ENCODE data around the gene CLEC3B. TPM values are rescaled to one million over a fixed set of nuclear protein-coding genes. Genes with fewer than 3 reads are reported as not detected.

Gene CLEC3B
- total and polyA plus RNA-seq, 5 experiments from 2014 or later = 1.2 to 1.4 TPM; not detected in 3

DNA sequence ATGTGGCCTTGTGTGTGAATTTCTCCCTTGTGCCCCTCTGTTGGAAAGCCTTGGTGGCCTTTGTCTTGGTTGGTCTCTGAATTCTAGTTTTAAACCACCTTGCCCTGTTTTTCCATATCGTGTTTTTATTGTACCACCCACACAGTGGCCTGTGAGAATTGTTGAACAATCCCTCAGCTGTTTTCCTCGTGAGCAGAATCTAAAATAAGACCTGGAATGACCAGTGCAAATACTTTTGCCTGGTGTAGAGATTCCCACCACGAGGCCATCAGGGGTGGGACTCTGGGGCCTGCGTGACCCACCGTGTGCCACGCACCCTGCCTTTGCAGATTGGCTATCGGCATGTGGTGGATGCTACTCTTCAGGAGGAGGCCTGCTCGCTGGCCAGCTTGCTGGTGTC, 19.0 kb upstream of the CLEC3B start:
- Mint-ChIP-seq H3K27me3 (no peaks in the 10 kb centered on the region), H3K4me1 (peaks cover 19 to 44% (median 37%) of the 10 kb centered on the region in 4 donors), H3K36me3 (peaks cover 6 to 68% (median 31%) of the 10 kb centered on the region in 3 donors), H3K9me3 (peaks cover 0 to 9% (median 2%) of the 10 kb centered on the region in 9 donors), H3K4me3 (peak overlapping the region in 7 of 10 donors; percentile 7 to 77 (median 59)), H3K27ac (peak overlapping the region in 8 of 10 donors; percentile 25 to 92 (median 62))
- ATAC-seq = no peak
- POLR2A ChIA-PET = interaction anchor here (0.6 to 1.4 kb wide), 2 partner anchors 30 to 203 kb away, joined by 3 to 5 read pairs; no protein-coding TSS in a partner anchor
- DNase-seq = no peak

DNA sequence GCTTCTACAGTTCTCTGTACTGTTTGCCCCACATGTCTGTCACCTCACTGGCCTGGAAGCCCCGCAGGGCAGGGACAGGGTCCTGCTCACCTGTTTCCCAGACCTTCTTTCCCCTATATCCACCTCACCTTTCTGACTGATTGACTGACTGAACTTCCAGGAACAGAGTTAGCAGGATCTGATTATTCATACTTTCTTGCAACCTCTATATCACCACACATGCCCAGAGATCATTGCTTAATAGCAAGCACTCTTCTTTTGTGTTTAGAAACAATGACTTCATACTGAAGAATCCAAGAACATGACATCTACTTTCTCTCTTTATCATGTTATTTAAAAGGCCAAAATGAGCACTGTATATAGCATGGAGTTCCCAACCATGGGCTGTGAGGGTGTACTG, 18.0 kb upstream of the CLEC3B start:
- peak overlapping the region in 5 of 10 donors; percentile 2 to 45 (median 16) for H3K27ac Mint-ChIP-seq
- POLR2A ChIA-PET = interaction anchor here (1.4 kb wide), 1 partner anchor 202 kb away, joined by 3 read pairs; no protein-coding TSS in a partner anchor
- H3K4me3 Mint-ChIP-seq = peak overlapping the region in 2 of 10 donors; percentile 5 to 31

DNA sequence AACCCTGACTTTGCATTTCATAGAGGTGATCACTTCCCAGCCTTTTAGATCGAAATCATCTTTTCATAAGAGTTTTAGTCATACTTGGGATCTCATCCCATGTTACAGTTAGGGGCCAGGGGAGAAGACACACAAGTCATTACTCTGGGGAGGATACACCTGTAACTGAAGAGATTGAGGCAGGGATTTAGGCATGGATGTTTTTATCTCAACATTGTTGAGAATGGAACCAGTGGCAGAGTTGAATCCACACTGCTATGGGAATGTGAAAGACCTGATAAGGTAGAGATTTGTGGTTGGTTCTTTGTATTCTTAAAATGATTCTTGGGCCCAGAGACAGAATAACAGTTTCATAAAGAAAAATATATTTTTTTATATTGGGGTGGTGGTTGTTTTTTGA, 16.2 kb upstream of the CLEC3B start:
- DNase-seq = no peak
- Mint-ChIP-seq H3K36me3 (peaks cover 2 to 64% (median 33%) of the 10 kb centered on the region in 3 donors), H3K9me3 (peaks cover 0 to 6% (median 0%) of the 10 kb centered on the region in 9 donors), H3K4me1 (peaks cover 14 to 34% (median 24%) of the 10 kb centered on the region in 4 donors), H3K27me3 (no peaks in the 10 kb centered on the region), H3K27ac (peak overlapping the region in 3 of 10 donors; percentile 39 to 46 (median 43)), H3K4me3 (no peak overlapping the region)
- POLR2A ChIA-PET = no interaction called here
- ATAC-seq = no peak

More for the DNA sequence above, 18.0 kb upstream of the CLEC3B start:
- no peak for ATAC-seq
- H3K4me1 Mint-ChIP-seq = peaks cover 16 to 42% (median 33%) of the 10 kb centered on the region in 4 donors
- H3K27me3 Mint-ChIP-seq = no peaks in the 10 kb centered on the region
- peaks cover 6 to 69% (median 40%) of the 10 kb centered on the region in 3 donors for H3K36me3 Mint-ChIP-seq
- no peak for DNase-seq
- H3K9me3 Mint-ChIP-seq = peaks cover 0 to 9% (median 2%) of the 10 kb centered on the region in 9 donors

DNA sequence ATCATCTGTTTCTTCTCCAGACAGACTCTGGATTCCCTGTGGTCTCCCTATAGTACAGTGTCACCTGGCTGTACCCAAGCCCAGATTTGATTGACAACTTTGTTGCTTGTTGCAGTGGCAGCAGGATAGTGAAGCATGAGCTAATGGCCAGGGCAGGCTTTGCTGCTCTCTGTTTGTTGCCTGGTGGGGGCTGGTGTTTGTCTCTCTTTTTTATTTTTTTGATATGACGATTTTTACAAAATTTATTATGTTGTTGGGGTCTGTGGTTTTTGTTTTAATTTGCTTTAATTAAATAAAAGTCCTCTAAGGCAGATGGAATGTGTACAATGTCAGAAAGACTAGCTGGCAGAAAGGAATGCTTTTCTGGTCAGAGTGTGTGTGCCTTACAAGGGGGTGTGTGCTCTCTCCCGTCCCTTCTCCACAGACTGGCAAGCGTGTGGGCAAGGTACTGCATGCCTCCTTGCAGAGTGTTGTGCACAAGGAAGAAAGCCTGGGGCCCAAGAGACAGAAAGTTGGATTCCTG, 15.2 kb upstream of the CLEC3B start:
- H3K27me3 Mint-ChIP-seq = no peaks in the 10 kb centered on the region

DNA sequence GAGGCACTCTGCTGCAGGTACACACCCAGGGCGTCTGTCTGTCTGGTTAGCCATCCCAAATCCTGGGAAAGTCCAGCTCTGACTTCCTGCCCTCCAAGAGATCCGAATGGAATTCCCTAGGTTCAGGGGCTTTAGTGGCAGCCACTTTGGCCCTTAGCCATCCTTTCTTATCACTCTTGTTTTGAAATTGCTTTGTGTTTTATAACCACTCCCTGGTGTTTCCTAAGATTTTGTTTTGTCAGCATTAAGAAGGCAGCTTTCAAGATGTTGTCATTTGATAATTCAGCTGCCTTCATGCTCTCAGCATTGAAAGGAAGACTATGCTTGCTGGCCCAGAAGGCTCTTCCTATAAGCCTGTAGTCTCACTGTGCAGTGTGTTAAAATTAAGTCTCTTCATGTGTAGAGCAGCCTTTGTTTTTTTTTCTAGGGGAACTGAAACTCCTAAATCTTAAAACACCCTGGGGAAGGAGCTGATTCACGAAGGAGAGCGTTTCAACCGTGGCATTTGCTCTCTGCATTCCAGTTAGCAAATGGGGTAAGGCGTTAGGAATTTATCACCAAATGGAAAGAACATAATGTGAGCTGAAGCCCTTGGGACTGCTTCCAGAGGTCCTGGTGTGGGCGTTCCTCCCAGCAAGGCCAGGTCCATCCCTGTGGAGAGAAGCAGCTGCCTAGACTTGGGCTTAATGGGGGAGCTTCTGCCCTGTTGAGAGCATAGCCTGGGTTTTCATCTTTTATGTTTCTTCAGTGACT, 14.2 kb upstream of the CLEC3B start:
- POLR2A ChIA-PET = no interaction called here
- no peak overlapping the region for H3K4me3 Mint-ChIP-seq
- H3K27ac Mint-ChIP-seq = peak overlapping the region in 2 of 10 donors; percentile 11 to 60
- H3K4me1 Mint-ChIP-seq = peaks cover 6 to 19% (median 9%) of the 10 kb centered on the region in 4 donors
- H3K27me3 Mint-ChIP-seq = no peaks in the 10 kb centered on the region
- H3K9me3 Mint-ChIP-seq = no peaks in the 10 kb centered on the region
- no peak for DNase-seq
- peaks cover 0 to 65% (median 26%) of the 10 kb centered on the region in 3 donors for H3K36me3 Mint-ChIP-seq
- no peak for ATAC-seq

More for the DNA sequence above, 15.2 kb upstream of the CLEC3B start:
- DNase-seq (no peak), ATAC-seq (no peak)
- Mint-ChIP-seq H3K36me3 (peaks cover 0 to 58% (median 26%) of the 10 kb centered on the region in 3 donors), H3K27ac (peak overlapping the region in 1 of 10 donors; percentile 11), H3K4me3 (no peak overlapping the region), H3K4me1 (peaks cover 8 to 24% (median 14%) of the 10 kb centered on the region in 4 donors), H3K9me3 (no peaks in the 10 kb centered on the region)
- POLR2A ChIA-PET = no interaction called here

DNA sequence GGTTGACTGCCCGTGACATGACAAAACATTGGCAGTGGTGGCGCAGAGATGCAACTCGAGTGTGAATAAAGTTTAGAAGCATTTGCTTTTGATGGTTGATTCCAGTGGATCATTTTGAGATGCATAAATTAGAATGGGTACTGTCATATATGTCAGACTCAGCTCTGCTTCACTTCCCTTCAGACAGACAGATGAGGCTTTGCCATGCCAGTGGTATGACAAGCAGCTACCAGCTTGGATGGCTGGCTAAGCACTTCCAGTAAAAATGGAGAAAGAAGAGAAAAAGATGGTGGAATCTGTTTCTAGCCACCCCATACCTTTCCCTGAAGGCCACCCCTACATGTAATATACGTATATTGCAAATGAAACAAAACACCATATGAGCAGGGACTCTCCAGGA, 13.5 kb upstream of the CLEC3B start:
- POLR2A ChIA-PET = no interaction called here
- H3K36me3 Mint-ChIP-seq = peaks cover 0 to 63% (median 26%) of the 10 kb centered on the region in 3 donors
- no peaks in the 10 kb centered on the region for H3K9me3 Mint-ChIP-seq
- ATAC-seq = no peak
- peaks cover 3 to 15% (median 5%) of the 10 kb centered on the region in 4 donors for H3K4me1 Mint-ChIP-seq
- H3K27me3 Mint-ChIP-seq = no peaks in the 10 kb centered on the region
- no peak overlapping the region for H3K4me3 Mint-ChIP-seq
- H3K27ac Mint-ChIP-seq = peak overlapping the region in 2 of 10 donors; percentile 23 to 66
- DNase-seq = no peak

DNA sequence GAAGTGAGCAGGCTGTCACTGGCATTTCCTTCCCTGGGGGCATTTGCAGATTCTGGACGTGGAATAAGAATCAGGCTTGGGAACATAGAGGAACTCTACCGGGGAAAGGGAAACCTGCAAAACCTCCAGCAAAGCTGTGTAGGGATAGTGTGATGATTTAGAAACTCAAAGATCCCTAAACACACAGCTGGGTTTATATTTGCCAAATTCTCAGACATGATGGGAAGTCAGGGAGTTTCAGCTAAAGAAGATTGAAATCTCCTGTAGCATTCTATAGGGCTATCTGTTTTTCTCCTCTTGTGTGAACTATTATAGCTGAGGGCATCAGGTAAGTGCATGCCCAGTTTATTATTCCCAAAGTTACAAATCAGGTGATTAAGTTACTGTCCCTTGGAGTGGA, 9.2 kb upstream of the CLEC3B start:
- no peaks in the 10 kb centered on the region for H3K27me3 Mint-ChIP-seq
- no peaks in the 10 kb centered on the region for H3K9me3 Mint-ChIP-seq
- POLR2A ChIA-PET = interaction anchor here (0.7 to 1.1 kb wide), 2 partner anchors 11 to 41 kb away, joined by 3 to 5 read pairs; partner anchors contain the start of genes EXOSC7 and ZDHHC3
- H3K4me3 Mint-ChIP-seq = no peak overlapping the region
- H3K27ac Mint-ChIP-seq = peak overlapping the region in 2 of 10 donors; percentile 35 to 53
- DNase-seq (no peak), ATAC-seq (no peak)
- peaks cover 0 to 25% (median 13%) of the 10 kb centered on the region in 3 donors for H3K36me3 Mint-ChIP-seq
- H3K4me1 Mint-ChIP-seq = peaks cover 20 to 29% (median 23%) of the 10 kb centered on the region in 4 donors

DNA sequence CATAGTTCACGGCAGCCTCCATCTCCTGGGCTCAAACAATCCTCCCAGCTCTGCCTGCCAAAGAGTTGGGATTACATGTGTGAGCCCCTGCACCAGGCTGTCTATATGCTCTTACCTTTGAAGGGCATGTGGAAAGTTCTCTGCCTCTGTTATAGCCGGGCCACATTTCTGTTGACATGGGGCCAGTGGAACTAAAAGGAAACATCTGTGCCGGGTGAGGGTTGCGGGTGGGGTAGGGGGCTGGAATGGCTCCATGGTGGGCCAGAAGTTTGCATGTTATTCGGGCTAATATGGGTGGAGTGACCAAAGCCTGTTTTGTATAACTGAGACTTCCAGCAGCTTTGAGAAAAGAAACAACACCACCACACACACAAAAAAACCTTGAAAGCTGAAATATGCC, 8.3 kb upstream of the CLEC3B start:
- no peaks in the 10 kb centered on the region for H3K27me3 Mint-ChIP-seq
- H3K27ac Mint-ChIP-seq = peak overlapping the region in 8 of 10 donors; percentile 7 to 72 (median 32)
- H3K36me3 Mint-ChIP-seq = peaks cover 0 to 18% (median 6%) of the 10 kb centered on the region in 3 donors
- no peak for ATAC-seq
- peaks cover 20 to 32% (median 22%) of the 10 kb centered on the region in 4 donors for H3K4me1 Mint-ChIP-seq
- DNase-seq = no peak
- POLR2A ChIA-PET = interaction anchor here (0.6 kb wide), 1 partner anchor 757 kb away, joined by 4 read pairs; no protein-coding TSS in a partner anchor
- no peak overlapping the region for H3K4me3 Mint-ChIP-seq
- H3K9me3 Mint-ChIP-seq = no peaks in the 10 kb centered on the region

DNA sequence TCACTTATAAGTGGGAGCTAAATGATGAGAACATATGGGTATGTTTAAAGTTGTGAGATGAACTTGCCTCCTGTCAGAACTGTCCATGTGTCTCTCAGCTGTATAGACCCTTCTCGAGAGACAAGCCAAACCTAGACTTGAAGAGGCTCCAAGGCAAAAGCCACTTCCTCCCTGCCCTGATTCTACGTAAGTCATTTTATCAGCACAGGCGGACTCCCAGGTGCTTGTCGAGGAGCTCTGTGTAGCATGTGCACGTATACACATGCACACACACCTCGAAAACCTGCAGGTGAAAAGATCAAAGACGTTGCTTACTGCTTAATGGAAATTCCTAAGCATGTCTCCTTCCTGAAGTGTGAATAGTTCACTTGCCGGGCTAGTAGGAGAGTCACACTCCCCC, 5.6 kb upstream of the CLEC3B start:
- ATAC-seq (peak; percentile 87 to 99), DNase-seq (peak in 5 of 10 donors; percentile 43 to 73 (median 57))
- H3K4me3 Mint-ChIP-seq = peak overlapping the region in 5 of 10 donors; percentile 4 to 49 (median 32)
- H3K27me3 Mint-ChIP-seq = no peaks in the 10 kb centered on the region
- H3K27ac Mint-ChIP-seq = peak overlapping the region; percentile 23 to 89 (median 55)
- no peaks in the 10 kb centered on the region for H3K9me3 Mint-ChIP-seq
- POLR2A ChIA-PET = interaction anchor here (0.5 to 1.0 kb wide), 3 partner anchors 21 to 541 kb away, joined by 3 to 5 read pairs (median 3); partner anchors contain the start of genes EXOSC7 and ZDHHC3
- H3K36me3 Mint-ChIP-seq = peaks cover 0 to 11% (median 0%) of the 10 kb centered on the region in 3 donors
- peaks cover 20 to 32% (median 23%) of the 10 kb centered on the region in 4 donors for H3K4me1 Mint-ChIP-seq

DNA sequence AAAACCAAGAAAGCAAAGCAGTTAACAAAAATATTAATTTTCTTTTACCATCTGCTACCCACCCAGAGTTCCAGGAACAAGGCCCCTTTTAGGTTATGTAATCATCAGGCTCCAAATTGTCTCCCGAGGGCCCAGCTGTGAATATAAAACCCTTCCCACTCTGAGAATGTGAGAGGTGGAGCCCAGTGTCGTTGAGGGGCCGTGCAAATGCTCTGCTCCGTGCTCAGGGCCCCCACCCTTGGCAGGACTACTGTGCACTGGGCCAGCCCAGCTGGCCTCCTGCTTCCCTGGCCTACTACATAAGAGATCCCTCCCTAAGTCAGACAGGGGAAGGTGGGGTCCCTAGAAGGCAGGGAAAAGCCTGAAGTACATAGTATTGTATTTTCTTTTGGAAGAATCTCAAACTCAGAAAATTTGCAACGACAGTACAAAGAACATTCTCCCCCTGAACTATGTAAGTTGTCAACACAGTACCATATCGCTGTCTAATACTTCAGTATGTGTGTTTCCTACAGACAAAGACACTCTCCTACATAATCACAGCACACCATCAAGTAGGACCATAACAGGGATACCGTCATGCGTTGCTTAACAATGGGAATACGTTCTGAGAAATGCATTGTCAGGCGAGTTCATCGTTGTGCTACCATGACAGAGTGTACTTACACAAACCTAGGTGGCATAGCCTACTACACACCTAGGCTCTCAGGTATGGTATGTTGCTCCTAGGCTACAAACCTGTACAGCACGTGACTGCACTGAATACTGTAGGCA, 4.4 kb upstream of the CLEC3B start:
- H3K4me1 Mint-ChIP-seq = peaks cover 20 to 32% (median 24%) of the 10 kb centered on the region in 4 donors

DNA sequence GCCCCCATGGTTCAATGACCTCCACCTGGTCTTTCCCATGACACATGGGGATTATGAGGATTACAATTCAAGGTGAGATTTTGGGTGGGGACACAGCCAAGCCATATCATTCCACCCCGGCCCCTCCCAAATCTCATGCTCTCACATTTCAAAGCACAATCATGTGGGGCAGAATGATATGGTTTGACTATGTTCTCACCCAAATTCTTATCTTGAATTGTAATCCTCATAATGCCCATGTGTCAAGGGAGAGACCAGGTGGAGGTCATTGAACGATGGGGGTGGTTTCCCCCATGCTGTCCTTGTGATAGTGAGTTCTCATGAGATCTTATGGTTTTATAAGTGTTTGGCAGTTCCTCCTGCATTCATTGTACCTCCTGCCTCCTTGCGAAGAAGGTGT, 2.4 kb upstream of the CLEC3B start:
- H3K36me3 Mint-ChIP-seq = peaks cover 0 to 2% (median 0%) of the 10 kb centered on the region in 3 donors
- ATAC-seq = no peak
- H3K9me3 Mint-ChIP-seq = no peaks in the 10 kb centered on the region
- peaks cover 15 to 25% (median 22%) of the 10 kb centered on the region in 4 donors for H3K4me1 Mint-ChIP-seq
- no peak for DNase-seq
- peak overlapping the region in 1 of 10 donors; percentile 48 for H3K27ac Mint-ChIP-seq
- POLR2A ChIA-PET = no interaction called here
- H3K27me3 Mint-ChIP-seq = peaks cover 0 to 3% (median 2%) of the 10 kb centered on the region in 5 donors
- no peak overlapping the region for H3K4me3 Mint-ChIP-seq

More for the DNA sequence above, 4.4 kb upstream of the CLEC3B start:
- Mint-ChIP-seq H3K9me3 (no peaks in the 10 kb centered on the region), H3K27me3 (no peaks in the 10 kb centered on the region), H3K36me3 (peaks cover 0 to 2% (median 0%) of the 10 kb centered on the region in 3 donors), H3K4me3 (peak overlapping the region in 3 of 10 donors; percentile 22 to 43 (median 32)), H3K27ac (peak overlapping the region in 7 of 10 donors; percentile 27 to 83 (median 60))
- DNase-seq = no peak
- POLR2A ChIA-PET = interaction anchor here (0.9 kb wide), 1 partner anchor 16 kb away, joined by 3 read pairs; no protein-coding TSS in a partner anchor
- ATAC-seq = no peak

Data from naive thymus-derived CD8-positive, alpha-beta T cell (primary cell).